Upper lobe of left lung (tissue), 4 donors: ENCODE measurements around the gene FARP1.

Experiments used
- CTCF ChIP-seq, 6 experiments: fragments of 450-650 bp in 4 of 6; fragments of 200-600 bp in 2 of 6; sonication (generic) in 2 of 6; IDR thresholded peaks; one replicate each; pipeline ENCODE4 v1.5.1; 2016 to 2019; ENCODE audit warnings: antibody characterized with exemption in 6 of 6
- POLR2AphosphoS5 ChIP-seq, 2 donors: sonication (generic); formaldehyde crosslinking; IDR thresholded peaks; one replicate each; pipeline ENCODE4 v1.5.1; 2017; ENCODE audit warnings: antibody characterized with exemption in 2 of 2

- no peak for TF ChIP-seq CTCF (IDR thresholded peaks at IDR 0.05)
- no peak for TF ChIP-seq POLR2AphosphoS5 (IDR thresholded peaks at IDR 0.05)
Observed at GRCh38 chr13:98301721-98302120, 158.8 kb downstream of the FARP1 start.
